GM18951 (cell line): ENCODE results near the gene DYNLT2B.
"Not testable (repeated sequence)": the region's sequence is repeated elsewhere in the genome, so short reads cannot be mapped to it uniquely, and the experiment has no call there.

Source experiments
- POLR2A ChIP-seq: IDR thresholded peaks from 4 replicates; pipeline ENCODE4 v1.6.1; 2011; ENCODE audit warnings: mild to moderate bottlenecking; ENCODE audit not compliant: insufficient read length, insufficient read depth; ENCODE audit errors: extremely low read depth
- in situ Hi-C: fragments of 300-500 bp; cut with MboI; formaldehyde crosslinking; loops from one replicate; pipeline ENCODE4 v1.12.0; 2022; ENCODE audit warnings: low sequenced_read_pairs, mixed read lengths, inconsistent platforms; ENCODE audit not compliant: unreplicated experiment

DYNLT2B gene

GRCh38 chr3:196340466-196340865 is 22.4 kb upstream of the DYNLT2B start:
- in situ Hi-C loops: no loop called here
- no peak for TF ChIP-seq POLR2A

DNA sequence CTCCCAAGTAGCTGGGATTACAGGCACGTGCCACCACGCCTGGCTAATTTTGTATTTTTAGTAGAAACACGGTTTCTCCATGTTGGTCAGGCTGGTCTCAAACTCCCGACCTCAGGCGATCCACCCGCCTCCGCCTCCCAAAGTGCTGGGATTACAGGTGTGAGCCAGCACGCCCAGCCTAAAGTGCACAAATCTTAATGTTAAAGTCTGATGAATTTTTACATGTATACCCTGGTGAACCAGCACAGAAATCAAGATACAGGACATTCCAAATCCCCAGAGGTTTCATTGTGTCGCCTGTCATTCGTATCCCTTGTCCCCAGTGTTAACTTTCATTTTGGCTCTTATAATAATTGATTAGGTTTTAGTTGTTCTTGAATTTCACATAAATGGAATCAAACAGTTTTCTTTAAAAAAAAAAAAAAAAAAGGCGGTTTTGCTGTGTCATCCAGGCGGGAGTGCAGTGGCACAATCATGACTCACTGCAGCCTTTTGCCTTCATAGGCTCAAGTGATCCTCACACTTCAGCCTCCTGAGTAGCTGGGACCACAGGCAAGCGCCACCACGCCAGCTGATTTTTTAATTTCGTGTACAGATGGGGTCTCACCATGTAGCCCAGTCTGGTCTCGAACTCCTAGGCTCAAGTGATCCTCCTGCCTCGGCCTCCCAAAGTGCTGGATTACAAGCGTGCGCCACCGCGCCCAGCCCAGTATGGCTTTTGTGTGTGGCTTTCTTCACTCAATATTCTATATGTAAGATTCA is 21.6 kb upstream of the DYNLT2B start:
- in situ Hi-C loops: no loop called here
- TF ChIP-seq POLR2A: no peak

DNA sequence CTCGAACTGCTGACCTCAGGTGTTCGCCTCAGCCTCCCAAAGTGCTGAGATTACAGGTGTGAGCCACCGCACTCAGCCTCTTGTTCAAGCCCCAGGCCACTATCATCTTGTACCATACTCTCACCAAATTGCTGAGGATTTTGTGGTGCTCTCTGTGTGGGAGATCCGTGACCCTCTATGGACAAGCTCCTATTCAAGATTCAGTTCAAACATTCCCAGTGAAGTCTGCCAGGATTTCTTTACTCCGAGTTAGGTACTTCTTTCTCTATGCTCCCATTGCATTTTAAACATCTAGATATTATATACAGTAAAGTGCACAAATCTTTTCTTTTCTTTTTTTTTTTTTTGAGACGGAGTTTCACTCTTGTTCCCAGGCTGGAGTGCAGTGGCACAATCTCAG is 21.0 kb upstream of the DYNLT2B start:
- TF ChIP-seq POLR2A: no peak
- in situ Hi-C loops: no loop called here

GRCh38 chr3:196336319-196337145 is 18.5 kb upstream of the DYNLT2B start:
- no peak for TF ChIP-seq POLR2A
- in situ Hi-C loops: no loop called here

- no peak for TF ChIP-seq POLR2A
- in situ Hi-C loops: no loop called here
Observed at GRCh38 chr3:196335503-196335948, 17.5 kb upstream of the DYNLT2B start.

- no peak for TF ChIP-seq POLR2A
- in situ Hi-C loops: no loop called here
Observed at GRCh38 chr3:196334982-196335381, 16.9 kb upstream of the DYNLT2B start.

DNA sequence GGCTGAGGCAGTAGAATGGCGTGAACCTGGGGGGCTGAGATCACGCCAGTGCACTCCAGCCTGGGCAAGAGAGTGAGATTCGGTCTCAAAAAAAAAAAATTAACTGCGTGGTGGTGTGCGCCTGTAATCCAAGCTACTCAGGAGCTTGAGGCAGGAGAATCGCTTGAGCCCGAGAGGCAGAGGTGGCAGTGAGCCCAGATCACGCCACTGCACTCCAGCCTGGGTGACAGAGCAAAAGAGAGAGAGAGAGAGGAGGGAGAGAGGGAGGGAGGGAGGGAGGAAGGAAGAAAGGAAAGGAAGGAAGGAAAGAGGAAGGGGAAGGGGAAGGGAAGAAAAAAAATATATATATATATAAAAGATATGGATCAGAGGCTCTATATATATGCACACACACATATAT is 14.1 kb upstream of the DYNLT2B start:
- in situ Hi-C loops: no loop called here
- TF ChIP-seq POLR2A: no peak

- in situ Hi-C loops: no loop called here
- TF ChIP-seq POLR2A: no peak
Observed at GRCh38 chr3:196327405-196327804, 9.4 kb upstream of the DYNLT2B start.

- TF ChIP-seq POLR2A: no peak
- in situ Hi-C loops: no loop called here
Observed at GRCh38 chr3:196326936-196327335, 8.9 kb upstream of the DYNLT2B start.

- TF ChIP-seq POLR2A: no peak
- in situ Hi-C loops: no loop called here
Observed at GRCh38 chr3:196323691-196324090, 5.7 kb upstream of the DYNLT2B start.

DNA sequence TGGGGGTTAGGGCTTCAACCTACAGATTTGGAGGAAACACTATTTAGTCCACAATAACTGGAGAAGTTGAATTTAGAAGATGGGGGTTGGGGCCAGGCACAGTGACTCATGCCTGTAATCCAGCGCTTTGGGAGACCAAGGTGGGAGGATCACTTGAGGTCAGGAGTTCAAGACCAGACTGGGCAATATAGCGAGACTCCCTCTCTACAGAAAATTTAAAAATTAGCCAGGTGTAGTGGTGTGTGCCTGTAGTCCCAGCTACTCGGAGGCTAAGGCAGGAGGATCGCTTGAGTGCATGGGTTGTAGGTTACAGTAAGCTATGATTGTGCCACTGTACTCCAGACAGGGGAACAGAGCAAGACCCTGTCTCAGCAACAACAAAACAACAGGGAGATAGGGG is 5.0 kb upstream of the DYNLT2B start:
- TF ChIP-seq POLR2A: no peak
- in situ Hi-C loops: no loop called here

- in situ Hi-C loops: no loop called here
Observed at GRCh38 chr3:196321162-196321561, 3.1 kb upstream of the DYNLT2B start.

DNA sequence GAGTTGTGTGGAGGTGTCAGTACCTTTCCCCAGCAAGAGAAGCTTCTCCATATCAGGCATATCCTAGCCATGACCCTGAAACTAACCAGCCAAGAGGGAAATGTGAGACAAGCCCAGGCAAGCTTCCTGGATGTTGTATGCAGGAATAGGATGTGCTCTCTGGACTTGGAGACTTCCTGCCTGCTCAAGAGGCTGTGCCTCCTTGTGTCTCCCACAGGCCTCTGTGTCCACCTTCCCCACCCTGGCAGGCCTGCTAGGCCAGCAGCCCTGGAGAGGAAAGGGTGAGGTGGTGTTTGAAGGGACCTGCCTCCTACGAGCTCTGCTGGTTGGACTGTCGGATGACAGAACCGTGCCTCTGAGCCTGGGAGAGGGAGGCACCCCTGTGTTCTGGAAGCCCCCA is 2.1 kb upstream of the DYNLT2B start:
- in situ Hi-C loops: no loop called here
- no peak for TF ChIP-seq POLR2A

More at GRCh38 chr3:196321162-196321561, 3.1 kb upstream of the DYNLT2B start:
- TF ChIP-seq POLR2A: no peak

DNA sequence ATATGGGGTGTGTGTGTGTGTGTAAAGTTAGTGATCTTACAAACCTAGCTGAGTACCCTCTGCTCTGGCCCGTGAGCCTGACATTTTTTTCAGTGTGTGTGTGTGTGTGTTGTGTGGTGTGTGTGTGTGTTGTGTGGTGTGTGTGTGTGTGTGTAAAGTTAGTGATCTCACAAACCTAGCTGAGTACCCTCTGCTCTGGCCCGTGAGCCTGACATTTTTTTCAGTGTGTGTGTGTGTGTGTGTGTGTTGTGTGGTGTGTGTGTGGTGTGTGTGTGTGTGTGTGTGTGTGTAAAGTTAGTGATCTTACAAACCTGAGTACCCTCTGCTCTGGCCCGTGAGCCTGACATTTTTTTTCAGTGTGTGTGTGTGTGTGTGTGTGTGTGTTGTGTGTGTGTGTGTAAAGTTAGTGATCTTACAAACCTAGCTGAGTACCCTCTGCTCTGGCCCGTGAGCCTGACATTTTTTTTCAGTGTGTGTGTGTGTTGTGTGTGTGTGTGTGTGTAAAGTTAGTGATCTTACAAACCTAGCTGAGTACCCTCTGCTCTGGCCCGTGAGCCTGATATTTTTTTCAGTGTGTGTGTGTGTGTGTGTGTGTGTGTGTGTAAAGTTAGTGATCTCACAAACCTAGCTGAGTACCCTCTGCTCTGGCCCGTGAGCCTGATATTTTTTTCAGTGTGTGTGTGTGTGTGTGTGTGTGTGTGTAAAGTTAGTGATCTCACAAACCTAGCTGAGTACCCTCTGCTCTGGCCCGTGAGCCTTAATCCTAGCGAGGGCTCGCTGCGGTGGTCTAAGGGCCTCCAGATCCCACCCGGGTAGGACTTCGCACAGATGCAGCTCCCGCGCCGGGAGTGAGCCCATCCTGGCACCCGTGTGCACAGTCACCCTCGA is 997 bp downstream of the DYNLT2B start:
- in situ Hi-C loops: not testable (repeated sequence)
